IMR-90 (cell line): Measurements from ENCODE around the gene SLC39A5. TPM values are rescaled to one million over a fixed set of nuclear protein-coding genes. Genes with fewer than 3 reads are reported as not detected.

ENCODE experiments used
- ATAC-seq: fragments of 200-7000 bp; cut with Tn5 transposase; 2 replicates; pipeline ENCODE4 v1.9.1; 2020; ENCODE audit warnings: low read depth, mild to moderate bottlenecking, moderate library complexity
- BruUV-seq: library from RNA; stranded (reverse); fragments of 400-500 nt; replicated peaks from 2 replicates; lab custom pipeline; 2021; lab: Mats Ljungman, UMichigan
- CTCF ChIA-PET: fragments of 300-600 bp; formaldehyde crosslinking; extraction: SDS; loops from one replicate; lab custom pipeline; 2021; ENCODE audit warnings: antibody characterized with exemption; lab: Yijun Ruan, JAX
- POLR2A ChIA-PET: fragments of 300-600 bp; sonication (Branson Sonifier 250); formaldehyde crosslinking; loops from one replicate; lab custom pipeline; 2022; ENCODE audit warnings: antibody characterized with exemption; ENCODE audit not compliant: unreplicated experiment; lab: Charles Lee
- DNase-seq: peaks from one replicate; pipeline ENCODE4 v3.0.0; 2013
- H2AFZ ChIP-seq: replicated peaks from 2 replicates; pipeline ENCODE3; 2013; ENCODE audit warnings: low read length, mild to moderate bottlenecking; ENCODE audit not compliant: poor library complexity
- H2AK5ac ChIP-seq: 2 replicates; pipeline ENCODE4 v1.6.1; 2013; ENCODE audit warnings: low read depth, low read length, inconsistent platforms
- H2AK9ac ChIP-seq: replicated peaks from 2 replicates; pipeline ENCODE3; 2013; ENCODE audit warnings: mild to moderate bottlenecking, low read depth, low read length, moderate library complexity; ENCODE audit not compliant: poor library complexity
- H2BK120ac ChIP-seq: 2 replicates; pipeline ENCODE4 v1.6.1; 2013; ENCODE audit warnings: low read depth, low read length, inconsistent platforms
- H2BK15ac ChIP-seq: 3 replicates; pipeline ENCODE4 v1.6.1; 2013; ENCODE audit warnings: low read depth, low read length, inconsistent platforms
- H2BK20ac ChIP-seq: 2 replicates; pipeline ENCODE4 v1.6.1; 2013; ENCODE audit warnings: low read depth, mild to moderate bottlenecking, inconsistent platforms, low read length, moderate library complexity
- H2BK5ac ChIP-seq: 2 replicates; pipeline ENCODE4 v1.6.1; 2013; ENCODE audit warnings: mild to moderate bottlenecking, low read depth, low read length, inconsistent platforms; ENCODE audit not compliant: poor library complexity, severe bottlenecking
- H3K14ac ChIP-seq: replicated peaks from 2 replicates; pipeline ENCODE4 v1.6.1; 2013; ENCODE audit warnings: low read depth, low read length, inconsistent platforms
- H3K18ac ChIP-seq: 2 replicates; pipeline ENCODE4 v1.6.1; 2013; ENCODE audit warnings: low read depth, low read length, control low read depth
- H3K23ac ChIP-seq: 2 replicates; pipeline ENCODE4 v1.6.1; 2013; ENCODE audit warnings: low read depth, low read length, inconsistent platforms
- H3K27ac ChIP-seq: 2 replicates; pipeline ENCODE4 v1.5.1; 2013; ENCODE audit warnings: mild to moderate bottlenecking, control low read depth, low read length; ENCODE audit not compliant: insufficient read depth
- H3K27me3 ChIP-seq: 2 replicates; pipeline ENCODE4 v1.6.1; 2013; ENCODE audit warnings: low read length; ENCODE audit not compliant: control insufficient read depth, insufficient read depth
- H3K36me3 ChIP-seq: 2 replicates; pipeline ENCODE4 v1.6.1; 2013; ENCODE audit warnings: low read length, mixed read lengths; ENCODE audit not compliant: control insufficient read depth, insufficient read depth
- H3K4ac ChIP-seq: 2 replicates; pipeline ENCODE4 v1.6.1; 2013; ENCODE audit warnings: low read depth, low read length, inconsistent platforms
- H3K4me1 ChIP-seq: 2 replicates; pipeline ENCODE4 v1.6.1; 2013; ENCODE audit warnings: low read length, mixed read lengths; ENCODE audit not compliant: control insufficient read depth, insufficient read depth
- H3K4me2 ChIP-seq: 2 replicates; pipeline ENCODE4 v1.6.1; 2013; ENCODE audit warnings: low read depth, mild to moderate bottlenecking, control low read depth, low read length, moderate library complexity
- H3K4me3 ChIP-seq: 2 replicates; pipeline ENCODE4 v1.5.1; 2013; ENCODE audit warnings: low read depth, mild to moderate bottlenecking, control low read depth, low read length, moderate library complexity; ENCODE audit not compliant: insufficient read depth
- H3K56ac ChIP-seq: 2 replicates; pipeline ENCODE4 v1.6.1; 2013; ENCODE audit warnings: low read length, inconsistent platforms; ENCODE audit not compliant: insufficient read depth; ENCODE audit errors: extremely low read depth
- H3K79me1 ChIP-seq, 2 experiments: 2 replicates each; pipeline ENCODE4 v1.6.1; 2013; ENCODE audit warnings: low read length in 2 of 2, inconsistent platforms in 1 of 2, low read depth in 1 of 2
- H3K9ac ChIP-seq: 2 replicates; pipeline ENCODE4 v1.6.1; 2013; ENCODE audit warnings: low read depth, low read length, control low read depth
- H3K9me1 ChIP-seq: 2 replicates; pipeline ENCODE4 v1.6.1; 2013; ENCODE audit warnings: low read length, inconsistent platforms; ENCODE audit not compliant: insufficient read depth
- H3K9me3 ChIP-seq: 2 replicates; pipeline ENCODE4 v1.6.1; 2013; ENCODE audit warnings: low read length; ENCODE audit not compliant: control insufficient read depth, insufficient read depth
- H4K20me1 ChIP-seq: 2 replicates; pipeline ENCODE4 v1.6.1; 2013; ENCODE audit warnings: low read length, inconsistent platforms; ENCODE audit not compliant: insufficient read depth
- H4K5ac ChIP-seq: 2 replicates; pipeline ENCODE4 v1.6.1; 2013; ENCODE audit warnings: mild to moderate bottlenecking, low read depth, low read length, control low read depth
- H4K8ac ChIP-seq, 2 experiments: 2 replicates each; pipeline ENCODE4 v1.6.1; 2013; ENCODE audit warnings: low read depth in 2 of 2, low read length in 2 of 2, control low read depth in 1 of 2, inconsistent platforms in 1 of 2
- H4K91ac ChIP-seq: 2 replicates; pipeline ENCODE4 v1.6.1; 2013; ENCODE audit warnings: low read depth, low read length, inconsistent platforms; ENCODE audit not compliant: insufficient read depth
- CEBPB ChIP-seq: IDR thresholded peaks from 2 replicates; pipeline ENCODE4 v1.6.1; 2012; ENCODE audit warnings: low read depth, low read length, improper control_type of control experiment
- CHD1 ChIP-seq: IDR thresholded peaks from 2 replicates; pipeline ENCODE4 v1.6.1; 2012; ENCODE audit warnings: low read depth, low read length, improper control_type of control experiment
- CTCF ChIP-seq: conservative IDR thresholded peaks from 2 replicates; pipeline ENCODE4 v1.5.1; 2012; ENCODE audit warnings: mild to moderate bottlenecking, low read depth, low read length, improper control_type of control experiment
- ELK1 ChIP-seq: fragments of 150-350 bp; IDR thresholded peaks from 2 replicates; pipeline ENCODE4 v1.6.1; 2016; ENCODE audit warnings: low read depth, mild to moderate bottlenecking, low read length, moderate library complexity, borderline replicate concordance
- MAZ ChIP-seq: IDR thresholded peaks from 2 replicates; pipeline ENCODE4 v1.6.1; 2012; ENCODE audit warnings: low read depth, mild to moderate bottlenecking, low read length, improper control_type of control experiment, moderate library complexity, borderline replicate concordance
- MXI1 ChIP-seq: IDR thresholded peaks from 2 replicates; pipeline ENCODE4 v1.6.1; 2012; ENCODE audit warnings: low read depth, mild to moderate bottlenecking, low read length, moderate library complexity, borderline replicate concordance
- NFE2L2 ChIP-seq: fragments of 150-350 bp; IDR thresholded peaks from 2 replicates; pipeline ENCODE4 v1.6.1; 2016; ENCODE audit warnings: low read depth, mild to moderate bottlenecking, low read length
- RCOR1 ChIP-seq: IDR thresholded peaks from 2 replicates; pipeline ENCODE4 v1.6.1; 2012; ENCODE audit warnings: mild to moderate bottlenecking, low read length, improper control_type of control experiment; ENCODE audit not compliant: insufficient replicate concordance
- RFX5 ChIP-seq: IDR thresholded peaks from 2 replicates; pipeline ENCODE4 v1.8.0; 2012; ENCODE audit warnings: low read depth, mild to moderate bottlenecking, low read length, moderate library complexity
- USF2 ChIP-seq: fragments of 150-350 bp; IDR thresholded peaks from 2 replicates; pipeline ENCODE4 v1.6.1; 2017; ENCODE audit warnings: mild to moderate bottlenecking, antibody characterized with exemption, low read length, low read depth
- WGBS, 2 experiments: methylation state at CpG; one replicate each; pipeline versions ENCODE4 v1.1.5 to v1.1.7; 2013; ENCODE audit warnings: missing lambda C conversion rate in 2 of 2; ENCODE audit not compliant: insufficient read length in 1 of 2; ENCODE audit errors: extremely low coverage in 2 of 2; 5-methylcytosine and 5-hydroxymethylcytosine counted together
- dilution Hi-C: fragments of 300-500 bp; cut with HindIII; formaldehyde crosslinking; loops from one replicate; pipeline ENCODE4 v1.14.3; 2018; ENCODE audit warnings: low sequenced_read_pairs; ENCODE audit not compliant: unreplicated experiment
- in situ Hi-C: fragments of 300-500 bp; cut with MboI; formaldehyde crosslinking; loops from 3 replicates; pipeline ENCODE4 v1.14.3; 2019; ENCODE audit warnings: low sequenced_read_pairs, inconsistent platforms, mixed read lengths
- intact Hi-C: fragments of 100-400 bp; cut with micrococcal nuclease; formaldehyde crosslinking; loops from 2 replicates; pipeline ENCODE4 v1.10.0; 2022
- polyA plus RNA-seq, 3 experiments: library from polyadenylated mRNA; depleted of rRNA; stranded (reverse); fragments of >200 nt; gene quantifications; 2 replicates each; pipeline ENCODE4 v1.2.3, GENCODE V29; 2012; ENCODE audit warnings: low replicate concordance in 1 of 3
- total RNA-seq: library from RNA; depleted of rRNA; stranded (reverse); fragments of >200 nt; gene quantifications from 2 replicates; pipeline ENCODE4 v1.2.3, GENCODE V29; 2012

The SLC39A5 gene
- total and polyA plus RNA-seq, 2 of the 4 experiments (the other 2 are of a cell fraction), result not detected

- Histone ChIP-seq H3K4ac (no peak overlapping the region), H2BK5ac (no peak overlapping the region), H3K4me1 (peaks cover 4% of the 10 kb centered on the region), H3K23ac (no peak overlapping the region), H4K91ac (no peak overlapping the region), H3K27me3 (no peaks in the 10 kb centered on the region), H3K4me3 (no peak overlapping the region), H4K8ac (no peak overlapping the region), H3K14ac (no peak overlapping the region), H3K27ac (no peak overlapping the region), H2BK120ac (no peak overlapping the region), H3K79me1 (no peaks in the 10 kb centered on the region), H3K9ac (no peak overlapping the region), H2BK15ac (no peak overlapping the region), H4K5ac (no peak overlapping the region), H3K36me3 (no peaks in the 10 kb centered on the region), H3K56ac (no peak overlapping the region), H3K4me2 (no peak overlapping the region), H3K18ac (no peak overlapping the region), H2AFZ (no peak overlapping the region), H2AK9ac (no peak overlapping the region), H2BK20ac (no peak overlapping the region), H2AK5ac (no peak overlapping the region), H3K9me3 (no peaks in the 10 kb centered on the region), H3K9me1 (0 out of 2 replicates have a peak, but pooled peaks cover 3% of the 10 kb centered on the region), H4K20me1 (no peaks in the 10 kb centered on the region)
- intact Hi-C loops, result loop anchor here (1.0 to 2.0 kb wide), 2 partner anchors 26 to 79 kb away; partner anchors contain the start of genes NABP2 and ZC3H10
- DNase-seq (no peak), ATAC-seq (no peak)
- no TSS peak for BruUV-seq
- CTCF ChIA-PET, result interaction anchor here (0.7 to 1.6 kb wide), 5 partner anchors 8 to 253 kb away, joined by 4 to 8 read pairs (median 4); partner anchors contain the start of genes RNF41 and SMARCC2
- TF ChIP-seq USF2, result no peak
- no peak for TF ChIP-seq MAZ
- no peak for TF ChIP-seq NFE2L2
- no peak for TF ChIP-seq RCOR1
- no peak for TF ChIP-seq CTCF
- TF ChIP-seq MXI1, result no peak
- no peak for TF ChIP-seq ELK1
- TF ChIP-seq CHD1, result no peak
- no peak for TF ChIP-seq RFX5
- TF ChIP-seq CEBPB, result no peak
- POLR2A ChIA-PET, result no interaction called here
- dilution Hi-C loops, result no loop called here
- in situ Hi-C loops, result no loop called here
- 78% methylated on average over 2 of the region's 9 CpGs; no CpG with 5 or more reads in 1 of the 2 experiments for WGBS, 2 experiments
These were observed 31.8 kb upstream of the SLC39A5 start for GRCh38 chr12:56197921-56198635.
